ENCODE results near the gene GDF15.
"Not testable (repeated sequence)": the region's sequence is repeated elsewhere in the genome, so short reads cannot be mapped to it uniquely, and the experiment has no call there.

DNA sequence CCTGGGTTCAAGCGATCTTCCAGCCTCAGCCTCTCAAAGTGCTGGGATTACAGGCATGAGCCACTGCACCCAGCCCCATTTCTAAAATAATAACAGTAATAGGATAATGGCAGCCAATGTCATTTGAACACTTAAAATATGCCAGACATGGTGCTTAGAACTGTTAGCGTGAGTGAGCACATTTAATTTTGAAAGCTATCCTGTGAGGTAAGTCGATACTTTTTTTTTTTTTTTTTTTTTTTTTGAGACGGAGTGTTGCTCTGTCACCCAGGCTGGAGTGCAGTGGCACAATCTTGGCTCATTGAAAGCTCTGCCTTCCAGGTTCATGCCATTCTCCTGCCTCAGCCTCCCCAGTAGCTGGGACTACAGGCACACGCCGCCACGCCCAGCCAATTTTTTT lies 31.2 kb upstream of the GDF15 start:
- TF ChIP-seq, protein P1, sequence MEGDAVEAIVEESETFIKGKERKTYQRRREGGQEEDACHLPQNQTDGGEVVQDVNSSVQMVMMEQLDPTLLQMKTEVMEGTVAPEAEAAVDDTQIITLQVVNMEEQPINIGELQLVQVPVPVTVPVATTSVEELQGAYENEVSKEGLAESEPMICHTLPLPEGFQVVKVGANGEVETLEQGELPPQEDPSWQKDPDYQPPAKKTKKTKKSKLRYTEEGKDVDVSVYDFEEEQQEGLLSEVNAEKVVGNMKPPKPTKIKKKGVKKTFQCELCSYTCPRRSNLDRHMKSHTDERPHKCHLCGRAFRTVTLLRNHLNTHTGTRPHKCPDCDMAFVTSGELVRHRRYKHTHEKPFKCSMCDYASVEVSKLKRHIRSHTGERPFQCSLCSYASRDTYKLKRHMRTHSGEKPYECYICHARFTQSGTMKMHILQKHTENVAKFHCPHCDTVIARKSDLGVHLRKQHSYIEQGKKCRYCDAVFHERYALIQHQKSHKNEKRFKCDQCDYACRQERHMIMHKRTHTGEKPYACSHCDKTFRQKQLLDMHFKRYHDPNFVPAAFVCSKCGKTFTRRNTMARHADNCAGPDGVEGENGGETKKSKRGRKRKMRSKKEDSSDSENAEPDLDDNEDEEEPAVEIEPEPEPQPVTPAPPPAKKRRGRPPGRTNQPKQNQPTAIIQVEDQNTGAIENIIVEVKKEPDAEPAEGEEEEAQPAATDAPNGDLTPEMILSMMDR (conservative IDR thresholded peaks at IDR 0.05; ENCODE audit: low read length), result not testable (repeated sequence)
- TF ChIP-seq EZH2phosphoT487 (IDR thresholded peaks at IDR 0.05; ENCODE audit: borderline replicate concordance), result not testable (repeated sequence)

All from Loucy (cell line).